ENCODE measurements around the gene BOC. TPM values are rescaled to one million over a fixed set of nuclear protein-coding genes. Genes with fewer than 3 reads are reported as not detected.

Gene BOC
- total and polyA plus RNA-seq, 10 donors: 1.5 to 21.9 (median 13.5) TPM

DNA sequence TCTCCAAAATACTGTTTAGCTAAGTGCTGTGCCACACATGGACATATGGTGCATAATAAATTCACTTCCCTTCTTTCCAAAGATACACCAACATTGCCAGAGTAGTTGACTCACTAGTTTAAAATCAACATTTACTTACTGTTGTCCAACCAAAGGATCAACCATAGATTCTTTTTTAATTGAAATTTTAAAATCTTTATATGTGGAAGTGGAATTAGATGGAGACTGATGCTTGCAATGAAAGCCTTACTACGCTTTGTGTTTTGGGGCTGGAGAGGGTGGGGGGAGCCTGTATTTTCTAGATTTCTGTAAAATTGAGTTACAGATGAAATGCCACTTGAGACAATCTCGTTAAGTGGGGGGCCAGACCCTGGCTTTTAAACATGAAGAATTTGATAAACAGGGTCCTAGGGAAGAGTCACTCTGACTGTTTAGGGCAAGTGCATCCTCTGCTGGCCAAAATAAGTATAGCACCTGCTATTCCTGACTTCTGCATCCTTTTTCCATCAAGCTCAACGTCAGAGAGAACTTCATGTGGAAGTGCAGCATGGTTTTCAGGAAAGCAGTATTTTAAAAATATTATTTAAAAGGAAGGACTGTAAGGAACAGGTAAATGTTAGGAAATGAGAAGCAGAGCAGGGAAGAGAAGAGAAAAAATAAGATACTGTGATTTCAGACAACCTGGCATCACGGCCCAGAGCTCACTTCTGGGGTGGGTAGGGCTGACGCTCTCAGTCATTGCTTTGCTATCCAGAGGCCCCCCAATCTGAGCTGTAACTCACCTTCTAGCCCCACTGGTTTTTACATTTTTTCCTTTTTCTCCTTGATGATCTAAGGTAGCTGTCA is 76.7 kb downstream of the BOC start:
- DNase-seq: no peak
- H3K4me1 ChIP-seq: no peaks in the 10 kb centered on the region
- H3K4me3 ChIP-seq: no peak overlapping the region
- WGBS, 5 donors: 54 to 59% (median 57%) methylated on average over 5 of the region's 5 CpGs
- H3K27me3 ChIP-seq (replicated peaks in 1 of 7): no peaks in the 10 kb centered on the region
- no peaks in the 10 kb centered on the region for H3K9me3 ChIP-seq
- intact Hi-C loops (cut with DNase I; ENCODE audit: low total_unique reads): loop anchor here (2.0 to 10.0 kb wide), 2 partner anchors 153 to 235 kb away; no protein-coding TSS in a partner anchor
- no peak for TF ChIP-seq POLR2AphosphoS5 (IDR thresholded peaks at IDR 0.05)
- TF ChIP-seq, protein P1, sequence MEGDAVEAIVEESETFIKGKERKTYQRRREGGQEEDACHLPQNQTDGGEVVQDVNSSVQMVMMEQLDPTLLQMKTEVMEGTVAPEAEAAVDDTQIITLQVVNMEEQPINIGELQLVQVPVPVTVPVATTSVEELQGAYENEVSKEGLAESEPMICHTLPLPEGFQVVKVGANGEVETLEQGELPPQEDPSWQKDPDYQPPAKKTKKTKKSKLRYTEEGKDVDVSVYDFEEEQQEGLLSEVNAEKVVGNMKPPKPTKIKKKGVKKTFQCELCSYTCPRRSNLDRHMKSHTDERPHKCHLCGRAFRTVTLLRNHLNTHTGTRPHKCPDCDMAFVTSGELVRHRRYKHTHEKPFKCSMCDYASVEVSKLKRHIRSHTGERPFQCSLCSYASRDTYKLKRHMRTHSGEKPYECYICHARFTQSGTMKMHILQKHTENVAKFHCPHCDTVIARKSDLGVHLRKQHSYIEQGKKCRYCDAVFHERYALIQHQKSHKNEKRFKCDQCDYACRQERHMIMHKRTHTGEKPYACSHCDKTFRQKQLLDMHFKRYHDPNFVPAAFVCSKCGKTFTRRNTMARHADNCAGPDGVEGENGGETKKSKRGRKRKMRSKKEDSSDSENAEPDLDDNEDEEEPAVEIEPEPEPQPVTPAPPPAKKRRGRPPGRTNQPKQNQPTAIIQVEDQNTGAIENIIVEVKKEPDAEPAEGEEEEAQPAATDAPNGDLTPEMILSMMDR (IDR thresholded peaks at IDR 0.05 in 8 of 11, conservative IDR thresholded peaks at IDR 0.05 in 3 of 11): peak; percentile 77 to 93 (median 86)
- no peaks in the 10 kb centered on the region for H3K36me3 ChIP-seq
- H3K27ac ChIP-seq: no peak overlapping the region

GRCh38 chr3:113288881-113289280 is 77.5 kb downstream of the BOC start:
- no peak for DNase-seq
- 94 to 100% (median 96%) methylated on average over 3 of the region's 3 CpGs for WGBS, 5 donors
- H3K36me3 ChIP-seq: no peaks in the 10 kb centered on the region
- no peak overlapping the region for H3K27ac ChIP-seq
- no peaks in the 10 kb centered on the region for H3K27me3 ChIP-seq (replicated peaks in 1 of 7)
- intact Hi-C loops (cut with DNase I; ENCODE audit: low total_unique reads): loop anchor here (2.0 to 10.0 kb wide), 2 partner anchors 154 to 236 kb away; no protein-coding TSS in a partner anchor
- TF ChIP-seq POLR2A (IDR thresholded peaks at IDR 0.05): no peak
- TF ChIP-seq, protein P1 (IDR thresholded peaks at IDR 0.05 in 8 of 11, conservative IDR thresholded peaks at IDR 0.05 in 3 of 11): no peak
- no peak for TF ChIP-seq POLR2AphosphoS5 (IDR thresholded peaks at IDR 0.05)
- no peaks in the 10 kb centered on the region for H3K4me1 ChIP-seq
- no peaks in the 10 kb centered on the region for H3K9me3 ChIP-seq
- H3K4me3 ChIP-seq: no peak overlapping the region

- no peak for DNase-seq
- 68 to 88% (median 81%) methylated on average over 6 of the region's 6 CpGs for WGBS, 5 donors
- Histone ChIP-seq H3K36me3 (peaks cover 0 to 8% (median 0%) of the 10 kb centered on the region in 6 donors), H3K9me3 (no peaks in the 10 kb centered on the region), H3K4me1 (no peaks in the 10 kb centered on the region), H3K4me3 (no peak overlapping the region), H3K27ac (peak overlapping the region in 3 of 8 donors; percentile 12 to 24 (median 16)), H3K27me3 (replicated peaks in 1 of 7) (no peaks in the 10 kb centered on the region)
- intact Hi-C loops (cut with DNase I; ENCODE audit: low total_unique reads): no loop called here
- TF ChIP-seq, protein P1 (IDR thresholded peaks at IDR 0.05 in 8 of 11, conservative IDR thresholded peaks at IDR 0.05 in 3 of 11): no peak
- TF ChIP-seq POLR2AphosphoS5 (IDR thresholded peaks at IDR 0.05) (no peak), POLR2A (IDR thresholded peaks at IDR 0.05) (no peak)
Measured at GRCh38 chr3:113291572-113291971, 80.2 kb downstream of the BOC start.

- Histone ChIP-seq H3K4me1 (no peaks in the 10 kb centered on the region), H3K4me3 (no peak overlapping the region), H3K27ac (no peak overlapping the region), H3K36me3 (peaks cover 0 to 8% (median 0%) of the 10 kb centered on the region in 6 donors), H3K9me3 (no peaks in the 10 kb centered on the region), H3K27me3 (replicated peaks in 1 of 7) (no peaks in the 10 kb centered on the region)
- DNase-seq: no peak
- intact Hi-C loops (cut with DNase I; ENCODE audit: low total_unique reads): no loop called here
- 90 to 100% (median 92%) methylated on average over 2 of the region's 2 CpGs for WGBS, 5 donors
- TF ChIP-seq, protein P1 (IDR thresholded peaks at IDR 0.05 in 8 of 11, conservative IDR thresholded peaks at IDR 0.05 in 3 of 11): no peak
- no peak for TF ChIP-seq POLR2AphosphoS5 (IDR thresholded peaks at IDR 0.05)
- TF ChIP-seq POLR2A (IDR thresholded peaks at IDR 0.05): no peak
Measured at GRCh38 chr3:113292933-113293332, 81.6 kb downstream of the BOC start.
